Astrocyte (in vitro differentiated cells and primary cell): Measurements from ENCODE around the gene TMEM178B.

Source experiments
- CTCF ChIP-seq: IDR thresholded peaks from 2 replicates; pipeline ENCODE4 v1.5.1; 2011; ENCODE audit warnings: low read depth, mild to moderate bottlenecking, inconsistent platforms, low read length, moderate library complexity; ENCODE audit not compliant: insufficient read depth
- EZH2 ChIP-seq: IDR thresholded peaks from 2 replicates; pipeline ENCODE4 v1.6.1; 2012; ENCODE audit warnings: mild to moderate bottlenecking, low read length, inconsistent platforms; ENCODE audit not compliant: insufficient read depth

GRCh38 chr7:141411133-141411532 lies 337.3 kb downstream of the TMEM178B start:
- TF ChIP-seq CTCF (no peak), EZH2 (no peak)
